ENCODE data around the gene FAM13C.
A peak's percentile ranks its signal among the peaks of the same experiment; 100 is the strongest.

Gene FAM13C

DNA sequence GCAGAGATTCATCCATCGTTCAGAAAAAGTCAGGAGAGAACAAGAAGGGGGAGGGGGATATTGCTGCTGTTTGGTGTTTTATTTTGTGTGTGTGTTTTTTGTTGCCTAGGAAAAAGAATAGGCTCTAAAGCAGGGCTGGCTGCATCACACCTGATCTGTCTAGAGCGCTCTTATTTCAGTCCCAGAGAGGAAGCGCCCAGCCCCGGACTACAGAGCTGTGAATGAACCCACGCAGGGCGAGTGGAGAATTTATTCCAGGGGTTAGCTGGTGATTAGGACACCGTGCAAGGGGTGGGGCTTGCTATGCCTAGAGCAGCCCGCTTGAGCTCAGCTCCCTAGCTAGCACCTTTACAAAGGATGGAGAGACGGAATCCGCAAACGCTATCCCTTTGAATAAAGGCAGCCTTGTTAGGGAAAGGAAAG is 621 bp upstream of the FAM13C start:
- peak overlapping the region; percentile 20 for H3K4me3 ChIP-seq (ENCODE audit: low read depth, low read length)

DNA sequence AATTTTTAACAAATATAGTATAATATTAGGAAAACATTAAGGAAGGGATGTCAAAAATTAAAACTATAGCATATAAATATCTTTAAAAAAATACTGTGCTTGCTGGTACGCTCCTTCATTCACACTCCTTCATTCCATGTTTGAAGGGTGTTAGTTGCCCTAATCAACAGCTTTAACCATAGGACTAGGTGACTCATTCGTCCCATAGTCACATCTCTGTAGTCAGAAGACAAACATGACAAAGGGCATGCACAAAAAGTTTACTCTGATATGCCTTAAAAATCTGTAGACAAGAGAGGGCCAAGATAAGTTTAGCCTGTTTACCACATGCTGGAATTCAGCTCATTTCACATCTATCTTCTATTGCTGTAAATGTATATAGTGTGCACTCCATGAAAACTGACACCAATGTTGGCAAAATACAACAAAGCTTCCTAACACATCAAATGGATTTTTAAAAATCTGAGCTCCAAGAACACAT is 646 bp downstream of the FAM13C start:
- H3K4me3 ChIP-seq (ENCODE audit: low read depth, low read length), result peak overlapping the region; percentile 39

DNA sequence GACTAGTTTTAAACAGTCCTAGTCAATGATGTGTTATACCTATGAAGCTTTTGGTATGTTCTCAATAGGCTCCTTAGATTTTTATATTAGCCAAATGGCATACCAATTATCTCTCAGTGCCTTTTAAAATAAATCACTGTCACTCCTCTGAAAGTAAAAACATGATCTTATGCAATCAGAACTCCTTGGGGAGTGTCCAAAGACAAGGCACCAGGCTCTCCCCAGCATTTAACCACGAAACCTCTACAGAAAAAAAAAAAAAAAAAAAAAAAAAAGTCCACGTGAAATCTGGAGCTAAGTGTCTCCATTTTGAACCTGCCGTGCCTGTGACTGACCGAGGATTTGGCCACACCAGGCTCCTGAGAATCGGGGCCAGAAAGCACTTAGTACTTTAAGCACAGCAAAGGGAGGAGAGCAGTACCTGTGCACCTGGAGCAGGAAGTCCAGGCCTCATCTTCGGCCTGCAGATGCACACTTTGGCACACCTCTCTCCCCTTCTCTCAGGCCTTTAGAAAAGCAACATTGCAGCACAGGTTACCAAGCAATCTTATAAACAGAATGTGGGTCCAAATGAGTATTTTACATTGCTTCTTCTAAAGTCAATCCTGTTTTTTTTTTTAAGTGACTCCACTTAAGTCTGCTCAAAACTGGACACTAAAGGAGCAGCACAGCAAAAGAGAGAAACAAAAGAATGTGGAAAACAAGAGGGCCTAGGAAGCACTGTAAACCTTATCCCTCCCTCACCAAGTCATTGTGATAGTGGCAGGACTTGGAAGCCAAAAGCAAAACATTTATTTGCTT is 1.5 kb downstream of the FAM13C start:
- H3K4me3 ChIP-seq (ENCODE audit: low read depth, low read length), result no peak overlapping the region

DNA sequence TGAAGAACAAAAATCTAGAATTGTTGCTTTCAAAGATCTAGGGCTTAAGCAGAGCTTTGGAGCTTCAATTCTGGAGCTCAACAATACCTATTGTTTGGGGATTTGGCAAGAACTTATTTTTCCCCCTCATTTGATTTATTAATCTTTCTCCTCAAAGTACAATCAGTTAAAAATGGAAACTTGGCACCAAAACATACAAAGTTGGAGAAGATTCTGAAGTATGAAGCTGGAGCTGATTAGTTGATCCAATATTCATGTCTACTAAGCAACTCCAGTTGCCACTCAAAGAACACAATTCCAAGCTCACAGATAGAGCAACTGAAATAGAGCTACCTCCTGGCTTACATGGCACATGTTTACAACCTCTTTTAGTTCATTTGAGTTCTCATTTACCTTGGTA is 3.8 kb downstream of the FAM13C start:
- H3K4me3 ChIP-seq (ENCODE audit: low read depth, low read length), result no peak overlapping the region

DNA sequence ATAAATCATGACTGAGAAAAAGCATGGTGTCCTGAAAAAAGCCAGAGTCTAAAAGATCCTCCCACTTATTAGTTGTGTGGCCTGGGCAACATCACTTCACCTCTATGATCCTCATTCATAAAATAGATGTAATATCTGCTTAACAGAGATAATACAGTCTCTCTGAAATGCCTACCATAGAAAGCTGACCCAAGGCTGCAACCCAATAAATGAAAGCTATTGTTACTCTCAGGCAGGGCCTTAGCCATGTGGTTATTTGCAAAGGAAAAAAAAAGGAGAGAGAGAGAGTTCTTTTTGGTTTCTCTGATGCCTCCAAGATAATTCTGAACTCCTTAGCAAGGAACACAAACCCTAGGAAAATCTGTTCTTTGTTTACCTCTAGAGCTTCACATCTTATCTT is 7.9 kb downstream of the FAM13C start:
- no peak overlapping the region for H3K4me3 ChIP-seq (ENCODE audit: low read depth, low read length)

DNA sequence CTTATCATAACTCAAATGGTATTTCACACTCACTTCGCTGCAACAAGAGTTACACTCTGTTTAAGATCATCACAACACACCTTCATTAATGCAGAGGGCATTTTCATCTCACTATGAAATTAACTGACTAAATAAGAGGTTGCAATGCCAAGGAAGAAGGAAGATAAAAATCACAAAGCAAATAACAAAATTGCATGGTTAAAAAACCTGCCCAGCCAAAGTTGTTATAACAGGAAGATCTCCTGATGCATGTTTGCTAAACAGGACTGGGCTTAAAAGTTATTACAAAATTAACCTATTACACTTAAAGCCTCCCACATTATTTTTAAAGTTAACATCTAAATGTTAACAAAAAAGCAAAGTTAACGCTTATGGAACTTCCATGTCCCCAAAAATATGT is 11.8 kb downstream of the FAM13C start:
- no peak overlapping the region for H3K4me3 ChIP-seq (ENCODE audit: low read depth, low read length)

DNA sequence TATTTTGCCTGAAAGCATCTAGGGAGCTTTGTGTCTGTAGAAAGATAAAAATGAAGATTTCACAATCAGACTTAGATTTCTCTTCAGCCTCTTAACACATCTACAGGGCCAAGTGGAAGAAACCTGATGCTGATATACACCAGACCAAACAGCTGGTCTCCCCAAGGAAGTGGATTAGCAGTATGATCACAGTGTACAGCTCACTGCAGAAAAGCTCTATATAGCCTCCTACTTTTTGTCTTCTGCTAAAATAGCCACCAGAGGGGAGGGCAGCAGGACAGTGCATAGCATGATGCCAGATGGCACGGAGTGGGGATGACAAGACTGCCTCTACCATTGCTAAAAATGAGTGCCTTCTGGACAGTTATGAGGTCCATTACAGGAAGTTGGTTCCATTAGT is 16.0 kb downstream of the FAM13C start:
- no peak overlapping the region for H3K4me3 ChIP-seq (ENCODE audit: low read depth, low read length)

DNA sequence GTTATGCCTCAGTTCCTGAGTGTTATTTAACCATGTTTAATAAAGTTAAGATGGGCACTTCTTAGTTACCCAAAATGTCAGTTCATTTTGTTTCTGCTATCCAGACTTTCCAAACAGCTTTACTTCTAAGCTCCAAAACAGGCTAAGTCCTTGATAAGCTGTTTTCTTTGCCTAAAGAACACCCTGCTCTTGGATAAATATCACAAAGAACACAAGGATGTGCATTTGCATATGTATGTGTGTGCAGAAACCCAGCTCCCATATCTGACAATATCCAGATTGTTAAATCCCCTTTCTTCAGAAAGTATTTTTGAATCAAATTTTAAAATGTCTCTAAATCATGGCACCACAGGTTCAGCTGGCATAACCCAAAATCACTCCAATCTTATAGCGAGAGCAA is 19.6 kb downstream of the FAM13C start:
- no peak overlapping the region for H3K4me3 ChIP-seq (ENCODE audit: low read depth, low read length)

DNA sequence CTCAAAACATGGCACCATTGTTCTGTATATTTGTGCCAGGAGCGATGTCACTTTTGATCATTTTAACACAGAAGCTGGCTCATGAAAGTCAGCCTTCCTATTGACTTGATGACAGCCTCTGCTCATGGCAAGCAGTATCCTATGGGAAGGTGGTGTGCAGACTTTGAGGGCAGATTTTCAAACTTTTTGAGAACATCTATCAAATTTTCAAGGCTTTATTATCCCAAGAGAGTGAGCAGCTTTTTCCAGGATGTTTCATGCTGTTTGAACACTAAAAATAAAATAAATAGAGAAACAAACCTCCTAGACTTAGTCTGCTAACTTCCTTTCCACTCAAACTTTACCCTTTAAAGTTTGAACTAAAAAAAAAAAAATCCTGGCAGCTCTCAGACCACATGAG is 20.3 kb downstream of the FAM13C start:
- H3K4me3 ChIP-seq (ENCODE audit: low read depth, low read length), result no peak overlapping the region

DNA sequence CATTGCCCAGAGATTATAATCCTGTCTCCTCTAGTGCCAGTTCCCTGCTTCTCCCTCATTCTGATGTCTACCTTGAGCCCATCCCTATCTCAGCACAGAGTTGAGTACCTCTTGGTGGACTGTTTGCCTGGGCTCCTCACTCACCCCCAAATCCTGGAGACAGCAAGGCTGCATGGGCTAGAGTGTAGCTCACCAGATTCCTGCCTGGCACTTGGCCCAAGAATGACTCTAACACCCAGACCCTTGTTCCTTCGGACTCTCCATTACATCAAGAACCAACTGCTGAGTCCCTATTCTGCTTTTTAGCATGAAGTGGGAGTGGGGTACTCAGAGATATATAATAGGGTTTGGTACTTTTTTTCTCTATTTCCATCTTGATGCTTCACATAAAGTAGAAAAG is 22.1 kb downstream of the FAM13C start:
- no peak overlapping the region for H3K4me3 ChIP-seq (ENCODE audit: low read depth, low read length)

DNA sequence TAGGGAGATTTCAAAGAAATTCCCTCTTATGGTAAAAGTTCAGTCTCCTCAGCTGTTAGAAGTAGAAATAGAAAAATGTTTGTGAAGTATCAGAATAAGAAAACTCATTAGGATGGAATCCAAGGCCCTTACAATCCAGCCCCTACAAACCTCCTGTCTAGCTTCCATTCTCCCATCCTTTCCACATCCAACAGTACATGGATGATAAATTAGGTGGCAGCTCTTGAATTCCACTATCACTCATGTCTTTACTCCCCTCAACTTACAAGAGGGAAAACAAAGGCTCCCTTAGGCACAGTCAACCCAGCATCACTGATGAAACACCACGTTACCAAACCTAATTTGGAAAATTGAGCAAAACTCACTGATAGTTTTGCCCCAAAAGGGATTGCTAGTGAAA is 23.0 kb downstream of the FAM13C start:
- no peak overlapping the region for H3K4me3 ChIP-seq (ENCODE audit: low read depth, low read length)

DNA sequence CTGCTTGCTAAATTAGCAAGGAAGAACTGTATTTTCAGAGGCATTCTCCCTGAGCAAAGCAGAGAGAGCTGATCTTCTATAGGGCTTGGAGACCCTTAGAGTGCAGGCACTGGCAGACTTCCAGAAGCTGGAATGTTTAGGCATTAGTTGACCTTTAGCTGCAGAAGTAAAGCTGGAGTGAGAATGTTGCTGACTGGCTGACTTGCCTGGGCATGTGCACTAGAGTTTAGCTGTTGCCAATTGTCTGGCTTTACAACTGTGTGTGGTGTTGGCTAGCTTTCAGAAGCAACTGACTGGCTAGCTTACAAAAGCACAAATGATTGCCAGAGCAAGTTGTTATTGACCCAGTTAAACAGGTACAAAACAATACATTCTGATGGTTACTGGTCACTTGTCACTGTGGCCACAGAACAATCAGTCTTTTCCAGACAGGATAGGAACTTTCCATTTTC is 25.1 kb downstream of the FAM13C start:
- H3K4me3 ChIP-seq (ENCODE audit: low read depth, low read length), result no peak overlapping the region

DNA sequence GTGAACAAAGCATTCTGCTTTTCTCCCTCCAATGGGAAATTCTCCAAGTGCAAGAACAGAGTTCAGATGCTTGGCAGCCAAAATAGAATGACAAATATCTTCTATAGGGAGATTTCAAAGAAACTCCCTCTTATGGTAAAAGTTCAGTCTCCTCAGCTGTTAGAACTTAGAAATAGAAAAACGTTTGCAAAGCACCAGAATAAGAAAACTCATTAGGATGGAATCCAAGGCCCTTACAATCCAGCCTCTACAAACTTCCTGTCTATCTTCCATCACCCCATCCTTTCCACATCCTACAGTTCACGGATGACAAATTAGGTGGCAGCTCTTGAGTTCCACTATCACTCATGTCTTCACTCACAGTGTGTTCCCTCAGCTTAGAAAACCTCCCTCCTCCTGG is 25.7 kb downstream of the FAM13C start:
- H3K4me3 ChIP-seq (ENCODE audit: low read depth, low read length), result no peak overlapping the region

DNA sequence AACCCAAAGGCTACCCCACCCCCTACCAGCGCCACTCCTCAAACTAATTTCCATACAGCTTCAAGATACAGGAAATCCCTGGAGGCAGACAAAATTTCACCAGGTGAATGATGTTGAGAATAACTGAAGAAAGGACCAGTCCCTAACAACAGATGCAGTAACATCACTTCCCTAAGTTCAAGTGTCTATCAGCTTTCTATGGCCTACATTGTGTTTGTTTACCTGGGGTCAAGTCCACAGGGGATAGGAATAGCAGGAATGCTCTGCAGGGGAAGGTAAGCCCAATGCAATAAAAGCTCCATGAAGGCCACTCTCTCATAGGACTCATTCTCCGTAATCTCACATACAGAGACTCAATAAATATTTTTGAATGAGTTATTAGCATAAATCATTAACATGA is 26.9 kb downstream of the FAM13C start:
- H3K4me3 ChIP-seq (ENCODE audit: low read depth, low read length), result no peak overlapping the region

DNA sequence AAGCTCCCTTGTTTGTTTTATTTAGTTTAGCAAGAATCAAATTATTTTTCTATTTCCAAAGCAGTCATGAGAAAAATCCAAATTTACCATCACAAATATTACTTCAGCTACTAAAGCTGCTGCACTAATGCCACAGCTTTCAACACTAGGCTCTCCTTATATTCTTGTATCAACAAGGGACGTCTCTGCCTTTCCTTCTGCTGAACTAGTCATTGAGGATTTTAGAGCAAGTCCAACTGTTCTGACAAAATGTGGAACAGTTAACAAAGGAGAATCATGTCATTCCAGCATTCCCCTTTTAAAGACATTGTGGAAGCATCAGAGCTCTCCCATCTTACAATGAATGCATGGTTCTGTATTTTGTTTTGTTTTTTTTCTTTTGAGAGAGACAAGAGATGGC is 28.6 kb downstream of the FAM13C start:
- H3K4me3 ChIP-seq (ENCODE audit: low read depth, low read length), result no peak overlapping the region

DNA sequence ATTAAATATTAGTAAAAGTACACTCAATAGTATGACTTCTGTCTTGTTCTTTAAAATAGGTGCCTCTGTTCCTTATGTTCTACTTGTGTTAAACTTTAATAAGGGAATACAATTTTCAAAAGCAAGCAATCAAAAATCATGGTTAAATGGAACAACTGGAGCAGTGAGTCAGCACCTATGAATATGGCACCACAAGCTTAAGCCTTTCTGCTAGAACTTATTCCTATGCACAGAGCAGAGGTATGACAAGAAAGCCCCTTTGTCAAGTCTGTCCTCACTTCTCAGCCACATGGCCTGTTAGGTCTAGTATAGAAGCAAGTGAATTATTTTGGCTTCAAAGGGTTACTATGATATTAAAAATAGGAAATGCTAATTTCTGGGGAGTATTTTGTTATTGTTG is 29.8 kb downstream of the FAM13C start:
- no peak overlapping the region for H3K4me3 ChIP-seq (ENCODE audit: low read depth, low read length)

DNA sequence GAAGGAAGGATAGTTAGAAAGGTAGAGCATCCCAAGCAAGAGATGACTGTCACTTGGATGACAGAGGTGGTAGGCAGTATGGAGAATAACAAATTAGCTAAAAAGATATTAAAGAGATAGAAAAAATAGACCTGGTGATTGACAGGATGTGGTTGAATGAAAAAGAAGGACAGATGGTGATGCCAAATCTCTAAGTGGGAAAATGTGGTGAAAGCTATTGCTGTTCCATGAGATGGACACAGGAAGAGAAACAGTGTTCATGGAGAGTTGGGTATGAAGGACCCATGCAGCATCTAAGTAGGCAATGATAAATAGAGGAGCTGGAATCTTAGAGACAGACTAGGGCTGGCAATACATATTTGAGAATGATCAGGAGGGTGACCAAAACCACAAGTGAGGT is 30.7 kb downstream of the FAM13C start:
- no peak overlapping the region for H3K4me3 ChIP-seq (ENCODE audit: low read depth, low read length)

DNA sequence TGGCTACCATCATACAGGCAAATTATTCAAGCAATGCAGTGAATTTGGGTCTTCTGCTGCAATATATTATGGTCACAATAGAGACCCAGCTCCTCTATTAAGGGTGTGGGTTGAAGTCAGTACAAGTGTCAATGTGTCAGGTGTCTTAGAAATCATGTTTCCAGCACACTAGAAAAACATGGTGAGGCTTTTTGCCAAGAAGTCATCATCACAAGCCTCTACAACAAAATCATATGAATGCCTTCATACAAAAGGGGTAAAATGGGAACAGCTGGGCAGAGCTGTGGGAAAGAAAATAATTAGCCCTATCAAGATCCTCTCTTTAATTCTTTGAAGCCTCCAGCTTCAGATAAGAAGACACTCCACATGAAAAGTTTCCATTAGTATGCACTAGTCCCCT is 37.2 kb downstream of the FAM13C start:
- H3K4me3 ChIP-seq (ENCODE audit: low read depth, low read length), result no peak overlapping the region

DNA sequence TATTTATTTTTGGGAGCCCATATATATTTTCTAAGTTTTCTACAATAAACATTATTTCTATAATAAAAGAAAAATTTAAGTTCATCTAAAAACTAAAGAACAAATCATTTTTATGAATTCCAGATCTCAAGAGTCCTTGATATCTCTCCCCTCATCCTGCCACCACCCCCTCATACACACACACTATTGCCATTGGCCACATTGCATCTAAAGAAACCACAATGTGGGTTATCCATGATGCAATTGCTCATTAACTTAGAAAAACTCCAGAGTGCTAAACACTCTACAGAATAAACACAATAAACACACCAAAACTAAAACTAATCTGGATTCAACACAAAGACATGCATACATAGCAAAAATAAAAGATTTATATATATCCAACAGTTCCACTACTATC is 37.8 kb downstream of the FAM13C start:
- H3K4me3 ChIP-seq (ENCODE audit: low read depth, low read length), result no peak overlapping the region

DNA sequence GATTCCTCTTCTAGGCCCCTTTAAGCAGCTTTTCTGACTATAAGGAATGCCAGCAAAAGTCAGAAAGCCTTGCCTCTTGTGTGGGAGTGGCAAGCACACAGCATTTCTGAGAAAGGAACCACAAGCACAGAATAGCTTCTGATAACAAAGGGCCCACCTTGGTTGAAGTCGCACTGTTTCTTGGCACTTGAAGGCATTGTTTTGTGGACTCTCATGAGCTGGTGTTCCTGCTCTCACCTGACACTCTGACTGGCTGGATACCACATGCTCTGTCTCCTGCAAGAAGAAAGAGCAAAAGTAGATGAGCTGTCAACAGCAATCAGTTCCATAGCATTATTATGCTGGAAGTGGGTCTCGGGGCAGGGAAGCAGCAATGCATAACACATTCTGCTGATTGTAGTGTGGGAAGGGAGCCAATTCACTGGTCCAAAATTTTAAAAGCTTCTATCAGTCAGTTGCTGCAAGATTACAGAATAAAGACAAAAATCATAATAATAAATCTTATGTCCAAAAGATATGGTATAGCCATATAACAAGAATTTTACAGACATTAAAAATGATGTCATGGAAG is 38.4 kb downstream of the FAM13C start:
- no peak overlapping the region for H3K4me3 ChIP-seq (ENCODE audit: low read depth, low read length)

DNA sequence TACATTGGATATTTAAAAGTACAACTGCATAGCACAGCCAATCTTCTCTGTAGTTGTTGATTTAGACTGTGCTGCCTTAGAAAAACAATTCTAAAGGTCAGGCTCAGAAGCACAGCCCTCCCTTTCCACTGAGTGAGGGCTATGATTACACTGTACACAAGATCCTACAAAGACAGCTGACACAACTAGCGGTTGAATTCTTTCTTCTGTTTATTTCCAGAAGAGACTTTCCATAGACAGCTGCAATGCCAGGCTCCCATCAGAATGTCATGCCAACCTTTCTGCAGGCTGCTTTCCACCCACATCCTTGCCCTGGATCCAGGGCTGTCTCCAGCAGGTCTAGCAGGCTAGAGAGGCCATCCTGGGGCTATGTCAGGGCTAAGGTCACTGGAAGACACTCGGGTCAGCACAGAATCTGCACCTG is 39.3 kb downstream of the FAM13C start:
- H3K4me3 ChIP-seq (ENCODE audit: low read depth, low read length), result no peak overlapping the region

DNA sequence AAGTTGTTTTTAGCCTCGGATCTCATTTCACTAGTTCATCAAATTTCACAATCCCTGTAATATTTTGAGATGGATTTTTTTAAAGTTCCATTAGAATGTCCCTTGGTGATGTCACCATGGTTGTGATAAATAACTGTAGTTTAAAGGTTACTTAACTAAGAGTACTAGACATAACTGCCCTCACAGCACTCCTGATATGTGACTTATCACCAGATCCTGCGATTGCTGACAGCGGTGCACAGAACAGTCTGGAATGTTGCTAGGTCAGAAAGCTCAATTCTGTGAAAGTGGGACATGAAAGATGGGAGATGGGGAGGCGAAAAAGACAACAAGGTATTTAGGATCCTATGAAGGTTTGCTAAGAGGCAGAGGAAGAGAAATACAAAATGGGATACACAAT is 40.2 kb downstream of the FAM13C start:
- no peak overlapping the region for H3K4me3 ChIP-seq (ENCODE audit: low read depth, low read length)

DNA sequence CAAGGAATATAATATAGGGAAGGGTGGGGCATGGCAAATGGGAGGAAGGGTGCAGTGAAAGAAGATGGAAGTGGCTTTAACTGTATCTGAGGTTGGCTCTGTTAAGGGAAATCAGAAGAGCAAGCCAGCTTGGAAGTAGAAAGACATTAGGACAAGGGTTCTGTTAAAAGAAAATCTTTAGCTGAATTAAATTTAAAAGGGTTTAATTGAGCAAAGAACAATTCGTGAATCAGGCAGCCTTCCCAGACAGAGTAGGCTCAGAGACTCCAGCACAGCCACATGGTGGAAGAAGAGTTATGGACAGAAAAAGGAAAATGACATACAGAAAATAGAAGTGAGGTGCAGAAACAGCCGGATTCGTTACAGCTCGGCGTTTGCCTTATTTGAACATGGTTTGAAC is 42.0 kb downstream of the FAM13C start:
- H3K4me3 ChIP-seq (ENCODE audit: low read depth, low read length), result no peak overlapping the region
